ENCODE data around the gene TTLL5.

Gene TTLL5

DNA sequence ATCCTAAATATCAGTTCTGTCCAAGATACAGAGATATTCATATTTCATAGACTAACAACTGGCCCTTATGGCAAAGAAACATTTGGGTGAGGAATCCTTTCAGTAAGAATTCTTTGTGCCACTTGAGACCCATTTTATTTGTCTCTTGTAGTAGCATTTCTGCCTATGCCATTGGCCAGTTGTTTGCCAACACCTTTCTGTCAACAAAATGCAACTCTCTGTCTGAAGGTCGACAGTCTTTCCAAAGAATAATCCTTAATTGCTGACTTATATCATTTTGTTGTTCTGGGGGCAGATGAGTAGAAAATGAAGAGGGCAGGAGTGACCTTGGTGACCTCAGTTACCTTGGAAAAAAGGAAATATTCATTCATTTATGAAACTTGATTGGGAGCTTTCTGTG is 335.4 kb downstream of the TTLL5 start:
- DNase-seq, result no peak

DNA sequence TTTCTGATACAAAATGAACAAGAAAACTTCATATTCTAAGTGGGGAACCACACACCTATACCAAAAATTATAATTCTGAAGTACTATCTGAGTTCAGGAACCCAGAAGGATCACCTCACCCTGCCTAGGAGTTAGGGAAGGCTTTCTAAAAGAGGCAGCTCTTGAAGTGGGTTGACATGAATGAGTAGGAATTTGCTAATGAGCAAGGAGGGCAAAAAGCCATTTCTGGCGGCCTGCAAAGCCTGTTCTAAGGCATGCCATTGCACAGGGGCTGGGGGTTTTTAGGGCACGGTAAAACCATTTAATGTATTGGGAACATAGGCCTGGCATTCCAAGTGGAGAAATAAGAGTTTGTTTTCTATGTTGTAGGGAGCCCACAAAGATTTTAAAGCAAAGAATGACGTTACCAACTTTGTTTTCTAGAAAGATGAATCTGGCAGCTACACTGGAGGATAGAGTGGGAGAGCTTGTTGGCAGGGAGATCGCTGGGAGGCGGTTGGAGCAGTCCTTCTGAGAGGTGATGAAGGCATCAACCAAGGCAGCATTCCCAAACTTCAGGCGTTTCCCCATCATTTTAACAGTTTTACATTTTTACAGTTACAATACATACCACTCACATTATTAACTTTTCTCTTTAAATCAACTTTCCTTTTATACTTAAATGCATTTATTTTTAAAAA is 338.6 kb downstream of the TTLL5 start:
- DNase-seq, result no peak

DNA sequence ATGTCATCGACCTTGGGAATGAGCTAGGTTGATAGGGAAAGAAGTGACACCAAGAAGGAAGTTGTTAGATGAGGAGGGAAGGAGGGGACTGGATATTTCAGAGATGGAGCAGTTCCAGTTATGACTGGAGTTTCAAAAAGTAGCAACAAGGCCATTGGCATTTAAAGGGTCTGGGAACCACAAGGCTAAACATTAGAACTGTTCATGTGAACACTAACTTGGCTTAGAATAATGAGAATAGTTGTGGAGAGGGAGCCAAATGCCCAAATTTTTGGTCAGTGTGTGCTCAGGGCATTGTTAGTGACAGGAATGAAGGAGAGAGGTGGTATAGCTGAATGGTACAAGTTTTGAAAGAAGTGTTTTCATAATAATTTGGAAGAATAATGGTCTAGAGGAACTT is 341.3 kb downstream of the TTLL5 start:
- no peak for DNase-seq
